Muscle layer of duodenum (tissue), 2 donors: ENCODE measurements around the gene KCNA2.

ENCODE experiments used
- H3K27ac ChIP-seq: one replicate; pipeline ENCODE4 v1.7.0; 2013; ENCODE audit warnings: mild to moderate bottlenecking, low read length
- H3K27me3 ChIP-seq: one replicate; pipeline ENCODE4 v1.7.0; 2013; ENCODE audit warnings: low read depth, mild to moderate bottlenecking, control low read depth, low read length
- H3K36me3 ChIP-seq, 2 donors: one replicate each; pipeline ENCODE4 v1.7.0; 2013; ENCODE audit warnings: low read length in 2 of 2, control low read depth in 1 of 2, mild to moderate bottlenecking in 1 of 2; ENCODE audit not compliant: insufficient read depth in 2 of 2, control insufficient read depth in 1 of 2
- H3K4me1 ChIP-seq, 2 donors: one replicate each; pipeline ENCODE4 v1.7.0; 2013; ENCODE audit warnings: low read length in 2 of 2, mild to moderate bottlenecking in 2 of 2, control low read depth in 1 of 2, moderate library complexity in 1 of 2; ENCODE audit not compliant: insufficient read depth in 2 of 2, control insufficient read depth in 1 of 2
- H3K4me3 ChIP-seq, 2 donors: one replicate each; pipeline ENCODE4 v1.7.0; 2013; ENCODE audit warnings: low read length in 2 of 2, low read depth in 1 of 2, mild to moderate bottlenecking in 1 of 2
- H3K9me3 ChIP-seq, 2 donors: one replicate each; pipeline ENCODE4 v1.7.0; 2013; ENCODE audit warnings: low read length in 2 of 2, control low read depth in 1 of 2, mild to moderate bottlenecking in 1 of 2; ENCODE audit not compliant: control insufficient read depth in 1 of 2
- donor health status: healthy.

Gene KCNA2

DNA sequence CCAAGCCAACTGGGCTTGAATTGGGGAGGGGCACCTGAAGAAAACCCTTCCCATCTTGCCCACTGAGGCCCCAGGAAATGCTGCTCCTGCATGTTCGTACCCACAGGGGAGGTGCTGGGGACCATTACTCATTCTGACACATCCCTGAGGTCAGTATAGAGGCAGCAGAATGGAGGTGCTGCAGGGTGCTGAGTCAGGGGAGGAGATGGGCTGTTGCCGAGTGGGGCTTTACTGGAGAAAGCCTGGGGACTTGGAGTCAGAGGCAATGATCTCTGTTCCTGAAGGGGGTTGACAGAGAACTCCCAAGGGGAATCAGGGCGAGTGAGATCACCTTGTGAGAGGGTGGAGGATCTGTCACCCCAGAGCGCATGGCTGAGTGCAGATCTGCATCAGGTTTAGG lies 47.0 kb downstream of the KCNA2 start:
- no peaks in the 10 kb centered on the region for H3K9me3 ChIP-seq
- H3K36me3 ChIP-seq, result no peaks in the 10 kb centered on the region
- H3K4me1 ChIP-seq, result peaks cover 0 to 5% of the 10 kb centered on the region in 2 donors
- no peak overlapping the region for H3K4me3 ChIP-seq
- no peak overlapping the region for H3K27ac ChIP-seq
- H3K27me3 ChIP-seq, result peaks cover 19% of the 10 kb centered on the region

DNA sequence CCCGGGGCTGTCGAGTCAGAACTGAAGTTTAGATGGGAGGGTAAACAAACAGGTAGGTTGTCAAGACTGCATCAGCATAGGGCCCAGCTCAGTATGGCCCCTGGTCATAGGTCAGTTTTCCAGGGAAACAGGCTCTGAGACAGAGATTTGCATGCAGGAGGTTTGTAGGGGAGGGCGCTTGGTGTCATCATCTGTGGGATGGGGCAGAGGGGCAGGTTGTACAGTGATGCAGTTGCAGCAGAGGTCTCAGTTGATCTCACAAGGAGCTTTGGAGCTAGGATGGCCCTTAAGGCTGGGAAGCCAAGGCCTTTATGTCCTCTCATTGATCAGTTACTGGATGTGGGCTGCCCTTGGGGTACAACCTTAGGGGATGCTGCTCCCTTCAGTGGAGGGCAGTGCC lies 48.7 kb downstream of the KCNA2 start:
- Histone ChIP-seq H3K27me3 (peaks cover 25% of the 10 kb centered on the region), H3K4me3 (no peak overlapping the region), H3K36me3 (no peaks in the 10 kb centered on the region)

DNA sequence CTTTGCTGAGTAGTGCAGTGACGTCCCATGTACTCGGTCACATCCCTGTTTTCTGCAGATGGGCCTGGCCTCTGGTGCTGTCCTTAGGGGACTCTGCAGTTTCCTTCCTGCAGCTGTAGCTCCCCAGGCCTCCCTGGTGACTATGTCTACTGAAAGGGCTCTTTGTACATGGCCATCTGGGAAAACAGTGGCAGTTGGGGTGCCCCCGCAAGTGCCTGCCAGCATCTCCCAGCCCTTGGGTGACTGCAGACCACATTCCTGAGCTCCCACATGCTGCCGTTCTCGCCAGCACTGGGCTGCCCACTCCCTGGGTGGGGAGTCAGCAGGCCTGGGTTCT lies 49.7 kb downstream of the KCNA2 start:
- Histone ChIP-seq H3K4me3 (no peak overlapping the region), H3K27ac (no peak overlapping the region), H3K27me3 (peaks cover 25% of the 10 kb centered on the region), H3K4me1 (peaks cover 0 to 5% of the 10 kb centered on the region in 2 donors), H3K9me3 (no peaks in the 10 kb centered on the region), H3K36me3 (no peaks in the 10 kb centered on the region)

More for the DNA sequence above, 48.7 kb downstream of the KCNA2 start:
- H3K4me1 ChIP-seq, result peaks cover 0 to 5% of the 10 kb centered on the region in 2 donors
- no peaks in the 10 kb centered on the region for H3K9me3 ChIP-seq
- no peak overlapping the region for H3K27ac ChIP-seq

DNA sequence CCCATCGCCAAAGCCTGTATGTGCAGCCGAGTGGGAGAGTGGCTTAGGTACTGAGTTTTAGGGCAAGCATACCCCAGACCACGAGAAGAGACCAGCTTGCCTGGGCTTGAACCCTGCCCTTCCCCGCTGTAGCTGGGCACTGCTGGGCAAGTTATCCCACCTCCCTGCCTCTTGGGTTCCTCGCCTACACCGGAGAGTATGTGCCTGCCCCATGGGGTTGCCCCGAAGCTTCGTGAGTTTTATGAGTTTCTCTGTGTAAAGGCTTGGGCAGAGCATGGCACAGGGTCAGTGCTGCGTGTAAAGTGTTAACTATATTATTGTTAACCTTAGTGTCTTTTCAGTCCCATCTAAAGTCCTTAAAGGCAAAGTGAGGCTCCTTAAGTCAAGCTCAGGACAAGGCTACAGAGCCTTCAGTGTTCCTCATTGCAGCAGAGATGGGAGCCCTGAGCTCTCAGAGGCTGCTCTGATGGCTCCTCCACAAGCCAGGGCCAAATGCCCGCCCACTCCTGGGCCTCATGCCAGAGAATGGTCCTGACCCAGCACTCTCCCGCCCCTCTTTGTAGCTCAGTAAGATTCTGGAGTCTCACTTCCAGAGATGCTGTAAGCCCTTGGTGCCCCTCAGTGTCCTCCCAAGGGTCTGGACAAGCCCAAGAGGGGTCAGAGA lies 50.2 kb downstream of the KCNA2 start:
- Histone ChIP-seq H3K4me3 (peak overlapping the region in 1 of 2 donors; percentile 52), H3K27ac (no peak overlapping the region)

DNA sequence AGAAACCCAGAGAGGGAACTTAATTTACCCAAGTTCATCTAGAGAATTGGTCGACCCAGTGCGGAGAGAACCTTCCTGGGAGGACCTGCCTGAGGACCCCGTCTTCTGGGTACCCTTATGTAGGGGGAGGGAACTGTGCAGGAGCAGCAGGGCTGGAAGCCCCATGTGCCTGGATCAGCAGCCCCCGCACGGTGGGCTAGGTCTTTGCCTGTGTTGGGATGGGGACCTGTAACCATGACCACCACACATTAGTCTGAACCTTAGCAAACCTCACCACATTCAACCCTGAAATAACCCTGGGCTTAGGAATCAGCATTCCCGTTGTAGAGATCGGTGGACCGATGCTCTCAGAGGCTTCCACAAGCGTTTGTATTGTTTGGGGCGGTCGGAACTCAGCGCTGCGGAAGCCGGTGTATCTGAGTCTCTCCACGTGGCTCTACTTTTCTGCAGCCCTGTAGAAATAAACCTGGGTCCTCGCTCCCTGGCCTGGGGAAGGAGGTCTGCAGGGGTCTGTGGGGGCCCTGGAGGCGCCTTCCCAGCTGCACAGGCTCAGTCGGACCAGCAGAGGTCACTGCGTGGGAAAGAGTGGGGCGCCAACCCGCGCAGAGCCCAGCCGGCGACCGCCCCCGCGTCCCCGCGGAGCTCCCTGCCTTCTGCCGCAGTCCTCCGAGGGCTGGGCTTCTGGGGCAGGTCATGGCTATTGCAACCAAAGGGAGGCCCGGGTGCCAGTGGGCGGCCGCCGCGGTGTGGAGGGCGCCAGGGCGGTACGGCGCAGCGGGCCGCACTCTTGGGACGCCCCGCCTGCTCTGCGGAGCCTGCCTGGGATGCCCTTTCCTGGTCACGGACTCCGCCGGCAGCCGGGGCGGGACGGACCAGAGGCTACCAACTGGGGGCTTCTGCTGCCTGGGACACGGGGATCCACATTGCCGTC lies 51.0 kb downstream of the KCNA2 start:
- Histone ChIP-seq H3K4me3 (peak overlapping the region in 1 of 2 donors; percentile 52), H3K4me1 (peaks cover 0 to 5% of the 10 kb centered on the region in 2 donors), H3K27ac (no peak overlapping the region), H3K9me3 (no peaks in the 10 kb centered on the region), H3K27me3 (peaks cover 25% of the 10 kb centered on the region), H3K36me3 (no peaks in the 10 kb centered on the region)

More for the DNA sequence above, 50.2 kb downstream of the KCNA2 start:
- Histone ChIP-seq H3K36me3 (no peaks in the 10 kb centered on the region), H3K9me3 (no peaks in the 10 kb centered on the region), H3K27me3 (peaks cover 25% of the 10 kb centered on the region), H3K4me1 (peaks cover 0 to 5% of the 10 kb centered on the region in 2 donors)

DNA sequence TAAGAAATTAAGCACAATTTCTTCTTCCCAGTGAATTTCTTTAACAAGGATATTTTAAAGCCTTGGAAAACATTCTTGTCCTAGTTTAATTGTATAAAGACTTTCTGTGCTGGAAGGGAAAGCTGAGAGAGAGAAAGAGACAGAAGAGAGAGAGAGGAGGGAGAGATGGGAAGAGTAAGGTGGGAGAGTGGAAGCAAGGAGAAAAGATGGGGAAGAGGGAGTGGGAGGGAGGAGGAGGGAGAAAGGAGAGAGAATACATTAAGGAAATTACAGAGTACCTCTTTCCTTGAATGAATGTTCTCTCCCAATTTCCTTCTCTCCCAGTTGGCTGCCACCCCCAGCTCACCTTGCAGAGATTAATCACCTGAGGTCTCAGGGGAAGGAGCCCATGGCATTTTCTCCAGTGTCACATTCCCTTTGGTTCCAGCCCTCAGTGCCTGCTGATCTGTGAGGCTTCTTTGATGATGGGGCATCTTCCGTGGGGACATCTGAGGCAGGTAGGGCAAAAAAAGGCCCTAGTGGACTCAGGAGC lies 54.8 kb downstream of the KCNA2 start:
- Histone ChIP-seq H3K27me3 (peaks cover 25% of the 10 kb centered on the region), H3K36me3 (no peaks in the 10 kb centered on the region), H3K9me3 (no peaks in the 10 kb centered on the region), H3K4me3 (no peak overlapping the region), H3K27ac (no peak overlapping the region), H3K4me1 (peaks cover 0 to 5% of the 10 kb centered on the region in 2 donors)

DNA sequence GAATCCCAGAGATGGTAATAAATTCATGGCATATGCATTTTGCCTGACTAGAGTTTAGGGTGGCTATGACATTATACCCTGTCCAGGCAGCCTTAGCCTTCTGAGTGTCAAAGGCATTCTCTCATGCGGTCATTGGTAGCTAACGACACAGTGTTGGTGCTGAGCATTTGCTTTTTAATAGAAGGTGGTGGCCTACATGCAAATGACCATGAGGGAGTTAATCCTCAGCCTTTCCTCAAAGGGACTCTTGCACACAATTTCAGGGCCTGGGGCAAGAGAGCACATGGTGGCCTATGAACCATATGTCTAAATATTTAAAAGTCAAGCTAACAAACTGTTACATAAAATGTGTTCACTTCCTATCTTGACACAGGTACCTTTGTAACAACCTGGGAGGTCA lies 56.3 kb downstream of the KCNA2 start:
- no peak overlapping the region for H3K4me3 ChIP-seq

DNA sequence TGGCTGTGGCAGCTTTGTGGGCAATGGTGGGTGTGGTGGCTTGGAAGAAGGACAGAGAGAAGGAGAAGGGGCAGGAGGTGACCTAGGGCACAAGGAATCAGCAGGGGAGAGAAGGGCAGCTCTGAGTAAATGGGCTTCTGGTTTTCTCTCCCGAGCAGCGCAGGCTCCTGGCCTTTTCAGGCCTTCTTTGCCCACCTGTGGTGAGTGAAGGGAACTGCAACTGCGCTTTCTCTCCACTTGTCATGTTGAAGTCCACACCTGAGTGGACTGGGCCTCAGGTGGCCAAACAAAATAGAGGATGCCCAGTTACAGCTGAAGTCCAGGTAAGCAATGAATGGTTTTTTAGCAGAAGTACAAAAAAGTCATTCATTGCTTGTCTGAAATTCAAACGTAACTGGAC lies 57.8 kb downstream of the KCNA2 start:
- H3K36me3 ChIP-seq, result no peaks in the 10 kb centered on the region
- H3K27me3 ChIP-seq, result peaks cover 3% of the 10 kb centered on the region
- H3K4me1 ChIP-seq, result no peaks in the 10 kb centered on the region
- H3K4me3 ChIP-seq, result no peak overlapping the region
- no peaks in the 10 kb centered on the region for H3K9me3 ChIP-seq
- no peak overlapping the region for H3K27ac ChIP-seq

More for the DNA sequence above, 56.3 kb downstream of the KCNA2 start:
- Histone ChIP-seq H3K4me1 (no peaks in the 10 kb centered on the region), H3K27ac (no peak overlapping the region), H3K27me3 (peaks cover 13% of the 10 kb centered on the region), H3K9me3 (no peaks in the 10 kb centered on the region), H3K36me3 (no peaks in the 10 kb centered on the region)

DNA sequence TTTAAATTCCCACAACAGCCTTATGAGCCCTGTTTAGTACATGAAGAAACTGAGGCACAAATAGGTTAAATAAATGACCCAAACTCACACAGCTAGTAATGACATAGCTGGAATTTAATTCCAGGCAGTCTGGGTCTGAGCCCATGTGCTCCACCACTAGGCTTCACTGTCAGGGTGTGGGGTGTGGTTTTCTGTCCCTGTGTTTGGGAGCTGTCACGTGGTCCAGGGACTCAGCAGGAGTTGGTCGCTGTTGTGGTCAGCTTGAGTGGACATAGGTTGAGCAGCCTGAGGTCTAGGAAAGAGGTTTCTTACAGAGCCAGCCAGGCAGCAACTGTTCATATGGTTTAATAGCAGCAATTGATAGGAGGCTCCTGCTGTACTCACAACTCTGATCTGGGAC lies 59.1 kb downstream of the KCNA2 start:
- Histone ChIP-seq H3K4me3 (no peak overlapping the region), H3K4me1 (no peaks in the 10 kb centered on the region), H3K27me3 (no peaks in the 10 kb centered on the region), H3K27ac (no peak overlapping the region), H3K36me3 (no peaks in the 10 kb centered on the region), H3K9me3 (no peaks in the 10 kb centered on the region)

DNA sequence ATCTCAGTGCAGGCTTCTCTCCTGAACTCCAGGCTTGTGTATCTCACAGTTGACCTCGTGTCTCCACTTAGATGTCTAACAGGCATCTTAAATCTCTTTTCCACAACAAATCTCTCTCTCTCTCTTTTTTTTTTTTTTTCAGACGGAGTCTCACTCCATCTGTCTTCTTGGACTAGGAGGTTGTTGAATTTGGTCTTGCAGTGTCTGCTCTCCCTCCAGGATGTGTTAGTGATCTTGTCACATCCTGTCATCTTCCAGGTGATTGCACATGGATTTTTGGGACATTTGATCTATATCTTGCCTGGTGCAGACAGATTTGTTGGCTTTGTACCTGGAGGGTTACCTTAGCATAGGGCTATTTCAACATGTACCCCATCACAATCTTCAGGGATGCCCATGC lies 60.7 kb downstream of the KCNA2 start:
- no peaks in the 10 kb centered on the region for H3K4me1 ChIP-seq
- no peaks in the 10 kb centered on the region for H3K27me3 ChIP-seq
- H3K4me3 ChIP-seq, result no peak overlapping the region
- H3K9me3 ChIP-seq, result no peaks in the 10 kb centered on the region
- H3K36me3 ChIP-seq, result no peaks in the 10 kb centered on the region
- no peak overlapping the region for H3K27ac ChIP-seq

DNA sequence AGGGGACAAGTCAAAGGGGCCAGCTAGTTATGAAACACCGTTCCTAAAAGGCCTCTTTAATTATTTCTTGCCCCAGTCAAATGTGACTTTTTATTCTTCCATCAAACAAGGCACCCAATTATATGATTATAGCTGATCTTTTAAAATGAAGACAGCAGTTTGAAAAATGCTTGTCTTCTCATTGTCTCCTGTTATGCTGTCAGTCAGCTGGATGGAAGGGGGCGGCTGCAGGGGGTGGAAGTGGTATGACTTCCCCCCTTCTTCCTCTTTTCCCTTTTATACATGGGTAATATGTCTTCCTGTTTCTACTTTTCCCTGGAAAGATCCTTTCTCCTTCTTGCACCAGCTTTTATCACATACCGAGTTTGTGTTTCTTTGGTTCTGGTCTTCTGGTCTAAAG lies 61.4 kb downstream of the KCNA2 start:
- no peak overlapping the region for H3K27ac ChIP-seq
- no peaks in the 10 kb centered on the region for H3K9me3 ChIP-seq
- H3K4me3 ChIP-seq, result no peak overlapping the region

More for the DNA sequence above, 61.4 kb downstream of the KCNA2 start:
- H3K4me1 ChIP-seq, result no peaks in the 10 kb centered on the region
- no peaks in the 10 kb centered on the region for H3K27me3 ChIP-seq
- H3K36me3 ChIP-seq, result no peaks in the 10 kb centered on the region
